HPDE6-E6E7 (cell line): Measurements from ENCODE around the gene TMCC3.
"Not testable (repeated sequence)": the region's sequence is repeated elsewhere in the genome, so short reads cannot be mapped to it uniquely, and the experiment has no call there.

Experiments
- DNase-seq: peaks from one replicate; pipeline ENCODE4 v3.0.0; 2011; ENCODE audit warnings: missing footprints; ENCODE audit errors: extremely low spot score

Gene TMCC3

GRCh38 chr12:94650143-94651056 is at the start of gene TMCC3:
Gene TMCC3 (minus strand): TSS chr12:94650557. CDS start chr12:94650430, 127 bp downstream.
- peak; percentile 33 for DNase-seq

- DNase-seq: no peak
Observed at GRCh38 chr12:94699801-94700200, 49.4 kb upstream of the TMCC3 start.

GRCh38 chr12:94698578-94698977 is 48.2 kb upstream of the TMCC3 start:
- DNase-seq: no peak

GRCh38 chr12:94697631-94698030 is 47.3 kb upstream of the TMCC3 start:
- no peak for DNase-seq

GRCh38 chr12:94694732-94695131 is 44.4 kb upstream of the TMCC3 start:
- no peak for DNase-seq

GRCh38 chr12:94692826-94693225 is 42.5 kb upstream of the TMCC3 start:
- DNase-seq: not testable (repeated sequence)

GRCh38 chr12:94690198-94690771 is 39.9 kb upstream of the TMCC3 start:
- DNase-seq: no peak

- DNase-seq: no peak
Observed at GRCh38 chr12:94689646-94690036, 39.3 kb upstream of the TMCC3 start.

GRCh38 chr12:94689002-94689645 is 38.8 kb upstream of the TMCC3 start:
- DNase-seq: no peak

GRCh38 chr12:94687891-94688290 is 37.5 kb upstream of the TMCC3 start:
- DNase-seq: no peak

GRCh38 chr12:94686834-94687628 is 36.7 kb upstream of the TMCC3 start:
- no peak for DNase-seq

- no peak for DNase-seq
Observed at GRCh38 chr12:94684416-94685142, 34.2 kb upstream of the TMCC3 start.

- no peak for DNase-seq
Observed at GRCh38 chr12:94679554-94680195, 29.3 kb upstream of the TMCC3 start.

GRCh38 chr12:94678849-94679248 is 28.5 kb upstream of the TMCC3 start:
- no peak for DNase-seq

GRCh38 chr12:94678379-94678778 is 28.0 kb upstream of the TMCC3 start:
- no peak for DNase-seq

GRCh38 chr12:94677778-94678177 is 27.4 kb upstream of the TMCC3 start:
- peak; percentile 38 for DNase-seq

- no peak for DNase-seq
Observed at GRCh38 chr12:94676922-94677321, 26.6 kb upstream of the TMCC3 start.

GRCh38 chr12:94676031-94676641 is 25.8 kb upstream of the TMCC3 start:
- no peak for DNase-seq

- no peak for DNase-seq
Observed at GRCh38 chr12:94674835-94675234, 24.5 kb upstream of the TMCC3 start.

- DNase-seq: no peak
Observed at GRCh38 chr12:94674051-94674451, 23.7 kb upstream of the TMCC3 start.
